IMR-90 (cell line): Measurements from ENCODE around the gene ABHD12.

Source experiments
- MXI1 ChIP-seq: IDR thresholded peaks from 2 replicates; pipeline ENCODE4 v1.6.1; 2012; ENCODE audit warnings: low read depth, mild to moderate bottlenecking, low read length, moderate library complexity, borderline replicate concordance
- NFE2L2 ChIP-seq: fragments of 150-350 bp; IDR thresholded peaks from 2 replicates; pipeline ENCODE4 v1.6.1; 2016; ENCODE audit warnings: low read depth, mild to moderate bottlenecking, low read length
- POLR2A ChIP-seq: IDR thresholded peaks from 2 replicates; pipeline ENCODE4 v1.6.1; 2012; ENCODE audit warnings: mild to moderate bottlenecking, low read depth, low read length
- TF ChIP-seq, protein P1 (sequence below): fragments of 150-350 bp; IDR thresholded peaks from 2 replicates; pipeline ENCODE4 v1.6.1; 2017; ENCODE audit warnings: mild to moderate bottlenecking, antibody characterized with exemption, low read length, low read depth
- TF ChIP-seq, protein P2 (sequence below): conservative IDR thresholded peaks from 2 replicates; pipeline ENCODE4 v1.5.1; 2012; ENCODE audit warnings: mild to moderate bottlenecking, low read depth, low read length, improper control_type of control experiment
- TF ChIP-seq, protein P3 (sequence below): fragments of 150-350 bp; IDR thresholded peaks from 2 replicates; pipeline ENCODE4 v1.6.1; 2016; ENCODE audit warnings: low read depth, mild to moderate bottlenecking, low read length, moderate library complexity, borderline replicate concordance

DNA sequence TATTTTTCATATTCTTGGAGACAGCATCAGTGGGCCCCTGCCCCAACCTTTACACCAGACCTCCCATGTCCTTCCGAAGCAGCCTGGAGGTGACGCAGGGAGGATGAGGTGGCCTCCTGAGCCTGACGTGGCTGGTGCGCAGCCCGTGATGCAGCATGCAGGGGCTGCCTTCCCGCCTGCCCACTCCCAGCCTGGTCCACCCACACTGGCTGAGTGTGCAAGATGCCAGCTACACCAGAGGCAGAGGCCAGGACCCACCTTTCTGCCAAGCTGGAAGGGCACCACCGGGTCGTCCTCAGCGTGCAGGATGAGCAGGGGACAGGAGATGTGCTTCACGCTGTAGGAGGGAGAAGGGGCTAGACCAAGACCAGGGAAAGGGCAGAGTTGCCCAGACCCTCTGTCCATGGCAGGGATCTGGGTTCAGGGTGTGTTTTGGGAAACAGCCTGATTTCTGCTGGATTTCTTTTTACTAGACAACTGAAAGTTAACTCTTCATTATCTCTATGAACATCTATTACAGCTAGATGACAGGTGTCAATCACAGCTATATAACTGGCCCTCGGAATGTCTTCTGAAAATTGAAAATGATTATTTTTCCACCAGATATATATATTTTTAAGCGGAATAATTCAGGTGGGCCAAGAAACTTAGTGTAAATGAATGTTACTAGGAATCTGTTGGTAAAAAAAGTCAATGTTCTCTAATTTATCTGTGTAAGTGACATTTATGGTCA is 87.2 kb downstream of the ABHD12 start:
- TF ChIP-seq, protein P1, sequence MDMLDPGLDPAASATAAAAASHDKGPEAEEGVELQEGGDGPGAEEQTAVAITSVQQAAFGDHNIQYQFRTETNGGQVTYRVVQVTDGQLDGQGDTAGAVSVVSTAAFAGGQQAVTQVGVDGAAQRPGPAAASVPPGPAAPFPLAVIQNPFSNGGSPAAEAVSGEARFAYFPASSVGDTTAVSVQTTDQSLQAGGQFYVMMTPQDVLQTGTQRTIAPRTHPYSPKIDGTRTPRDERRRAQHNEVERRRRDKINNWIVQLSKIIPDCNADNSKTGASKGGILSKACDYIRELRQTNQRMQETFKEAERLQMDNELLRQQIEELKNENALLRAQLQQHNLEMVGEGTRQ, result no peak
- TF ChIP-seq, protein P2, sequence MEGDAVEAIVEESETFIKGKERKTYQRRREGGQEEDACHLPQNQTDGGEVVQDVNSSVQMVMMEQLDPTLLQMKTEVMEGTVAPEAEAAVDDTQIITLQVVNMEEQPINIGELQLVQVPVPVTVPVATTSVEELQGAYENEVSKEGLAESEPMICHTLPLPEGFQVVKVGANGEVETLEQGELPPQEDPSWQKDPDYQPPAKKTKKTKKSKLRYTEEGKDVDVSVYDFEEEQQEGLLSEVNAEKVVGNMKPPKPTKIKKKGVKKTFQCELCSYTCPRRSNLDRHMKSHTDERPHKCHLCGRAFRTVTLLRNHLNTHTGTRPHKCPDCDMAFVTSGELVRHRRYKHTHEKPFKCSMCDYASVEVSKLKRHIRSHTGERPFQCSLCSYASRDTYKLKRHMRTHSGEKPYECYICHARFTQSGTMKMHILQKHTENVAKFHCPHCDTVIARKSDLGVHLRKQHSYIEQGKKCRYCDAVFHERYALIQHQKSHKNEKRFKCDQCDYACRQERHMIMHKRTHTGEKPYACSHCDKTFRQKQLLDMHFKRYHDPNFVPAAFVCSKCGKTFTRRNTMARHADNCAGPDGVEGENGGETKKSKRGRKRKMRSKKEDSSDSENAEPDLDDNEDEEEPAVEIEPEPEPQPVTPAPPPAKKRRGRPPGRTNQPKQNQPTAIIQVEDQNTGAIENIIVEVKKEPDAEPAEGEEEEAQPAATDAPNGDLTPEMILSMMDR, result no peak
- TF ChIP-seq NFE2L2, result no peak
- no peak for TF ChIP-seq POLR2A
- no peak for TF ChIP-seq MXI1
- TF ChIP-seq, protein P3, sequence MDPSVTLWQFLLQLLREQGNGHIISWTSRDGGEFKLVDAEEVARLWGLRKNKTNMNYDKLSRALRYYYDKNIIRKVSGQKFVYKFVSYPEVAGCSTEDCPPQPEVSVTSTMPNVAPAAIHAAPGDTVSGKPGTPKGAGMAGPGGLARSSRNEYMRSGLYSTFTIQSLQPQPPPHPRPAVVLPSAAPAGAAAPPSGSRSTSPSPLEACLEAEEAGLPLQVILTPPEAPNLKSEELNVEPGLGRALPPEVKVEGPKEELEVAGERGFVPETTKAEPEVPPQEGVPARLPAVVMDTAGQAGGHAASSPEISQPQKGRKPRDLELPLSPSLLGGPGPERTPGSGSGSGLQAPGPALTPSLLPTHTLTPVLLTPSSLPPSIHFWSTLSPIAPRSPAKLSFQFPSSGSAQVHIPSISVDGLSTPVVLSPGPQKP, result no peak
